Uterine smooth muscle cell (primary cell): ENCODE data around the gene HOXC6. TPM values are rescaled to one million over a fixed set of nuclear protein-coding genes. Genes with fewer than 3 reads are reported as not detected.

Source experiments
- total RNA-seq: library from RNA; depleted of rRNA; stranded (reverse); fragments of >200 nt; gene quantifications from 2 replicates; pipeline ENCODE4 v1.2.3, GENCODE V29; 2014

The HOXC6 gene
- 0.11 TPM in 1 of 2 replicates, not detected in the other for total RNA-seq

GRCh38 chr12:54028314-54029201 lies at the start of gene HOXC6:
HOXC6 (plus strand) TSS chr12:54028440; CDS start chr12:54028522, 82 bp downstream.

GRCh38 chr12:53984901-53985691 lies 43.1 kb upstream of the HOXC6 start, which contains the start of gene HOXC10:
HOXC10 (plus strand) TSS chr12:53985146; CDS start chr12:53985260, 114 bp downstream.

GRCh38 chr12:54000116-54001114 lies 27.8 kb upstream of the HOXC6 start, which contains the start of gene HOXC9:
HOXC9 (plus strand) TSS chr12:54000161; CDS start chr12:54000189, 28 bp downstream.

GRCh38 chr12:54032627-54033100 lies 4.4 kb downstream of the HOXC6 start, which contains the start of gene HOXC5:
HOXC5 (plus strand) TSS chr12:54033050; CDS start chr12:54033123, 73 bp downstream.

GRCh38 chr12:54053751-54054741 lies 25.8 kb downstream of the HOXC6 start, which contains the start of gene HOXC4:
HOXC4 (plus strand) TSS chr12:54053835; CDS start chr12:54053923, 88 bp downstream.

Other genes with a start within 250 kb of the HOXC6 start
- not detected in 2 replicates for gene HOXC13, start 89.6 kb upstream of the HOXC6 start, total RNA-seq
- gene HOXC12, start 73.5 kb upstream of the HOXC6 start, total RNA-seq: not detected in 2 replicates
- not detected in 2 replicates for gene HOXC11, start 55.3 kb upstream of the HOXC6 start, total RNA-seq
- gene HOTAIR, start 53.5 kb upstream of the HOXC6 start, total RNA-seq: under 0.01 TPM in 1 of 2 replicates, not detected in the other
- gene HOXC10, start 43.3 kb upstream of the HOXC6 start, total RNA-seq: not detected in 2 replicates
- gene HOXC9, start 28.3 kb upstream of the HOXC6 start, total RNA-seq: 0.11 TPM in 1 of 2 replicates, not detected in the other
- not detected in 2 replicates for gene HOXC8, start 19.5 kb upstream of the HOXC6 start, total RNA-seq
- under 0.01 TPM in 1 of 2 replicates, not detected in the other for gene HOXC5, start 4.6 kb downstream of the HOXC6 start, total RNA-seq
- not detected in 2 replicates for gene HOXC4, start 25.4 kb downstream of the HOXC6 start, total RNA-seq
- gene SMUG1, start 160.5 kb downstream of the HOXC6 start, total RNA-seq: 26.2 and 32.2 TPM in 2 replicates